Stimulated activated CD4-positive, alpha-beta T cell treated with anti-CD3 and anti-CD28 coated beads, Interleukin-15, amount 100 ng/mL, for 48 hours (primary cell): ENCODE results near the gene CFAP46.

Source experiments
- DNase-seq, 2 donors: peaks; one replicate each; pipeline ENCODE4 v3.0.0-alpha.2; 2020; ENCODE audit warnings: low read depth in 2 of 2

Gene CFAP46

DNA sequence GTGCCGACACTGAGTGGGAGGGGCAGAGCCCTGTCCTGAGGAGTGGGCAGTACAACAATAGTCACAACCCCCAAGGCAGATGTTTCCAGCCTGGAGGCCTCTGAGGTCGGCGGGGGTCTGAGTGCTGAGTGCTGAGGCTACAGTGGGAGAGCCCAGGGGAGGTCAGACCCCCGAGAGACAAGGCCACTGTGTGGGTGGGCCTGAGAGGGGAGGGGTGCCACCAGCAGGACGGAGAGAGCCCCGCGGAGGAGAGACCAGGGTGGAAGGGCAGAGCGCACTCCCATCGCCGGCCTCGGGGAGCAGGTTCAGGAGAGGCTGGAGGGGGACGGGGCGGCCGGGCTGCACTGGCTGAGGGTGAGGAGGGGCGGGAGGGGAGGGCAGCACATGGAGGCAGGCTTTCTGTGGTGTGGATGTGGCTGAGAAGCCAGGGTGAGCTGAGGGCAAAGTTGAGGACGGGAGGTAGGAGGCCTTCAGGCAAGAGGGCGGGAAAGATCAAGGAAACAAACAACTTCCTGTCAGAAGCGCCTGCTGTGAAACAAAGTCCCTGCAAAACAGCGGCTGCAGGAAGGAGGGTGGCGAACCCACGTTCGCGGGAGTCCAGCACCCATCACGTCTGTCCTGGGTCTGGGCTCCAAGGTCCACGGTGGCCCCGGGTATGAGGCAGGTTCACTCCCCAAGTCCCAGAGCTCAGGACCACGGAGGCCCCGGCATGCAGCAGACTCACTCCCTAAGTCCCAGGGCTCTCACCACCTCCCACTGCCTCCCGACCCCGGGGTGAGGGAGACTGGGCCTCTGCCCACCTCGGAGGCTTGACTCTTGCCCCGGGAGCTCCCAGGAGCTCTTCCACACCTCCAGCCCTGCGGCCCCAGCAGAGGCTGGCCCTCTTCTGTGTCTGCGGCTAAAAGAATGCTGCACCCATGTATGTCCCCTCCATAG, 79.6 kb downstream of the CFAP46 start:
- no peak for DNase-seq

DNA sequence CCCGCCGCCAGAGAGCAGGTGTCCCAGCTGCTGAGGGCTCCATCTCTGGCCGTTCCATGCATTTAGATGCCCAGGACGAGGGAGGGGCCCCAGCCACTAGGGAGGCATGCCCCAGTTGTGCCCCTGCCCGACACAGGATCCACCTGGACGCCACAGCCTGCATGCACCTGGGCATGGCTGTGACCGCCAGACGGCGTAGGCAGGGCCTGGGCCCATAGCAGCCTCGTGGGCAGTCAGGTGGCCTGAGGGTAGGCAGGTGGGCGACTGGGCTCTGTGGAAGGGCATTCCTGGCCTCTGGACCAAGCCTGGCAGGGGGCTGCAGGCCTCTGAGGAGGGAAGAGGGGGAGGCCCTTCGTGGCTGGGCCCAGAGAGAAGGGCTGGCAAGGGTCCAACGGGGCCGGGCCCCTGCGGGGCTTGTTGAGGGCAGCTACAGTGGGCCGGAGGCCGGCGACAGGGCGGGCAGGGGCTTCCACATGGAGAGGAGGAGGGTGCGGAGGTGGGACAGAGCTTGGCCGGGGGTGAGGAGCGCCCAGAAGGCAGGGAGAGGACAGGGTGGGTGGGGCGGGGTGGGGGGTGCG, 80.4 kb downstream of the CFAP46 start:
- DNase-seq, result no peak

DNA sequence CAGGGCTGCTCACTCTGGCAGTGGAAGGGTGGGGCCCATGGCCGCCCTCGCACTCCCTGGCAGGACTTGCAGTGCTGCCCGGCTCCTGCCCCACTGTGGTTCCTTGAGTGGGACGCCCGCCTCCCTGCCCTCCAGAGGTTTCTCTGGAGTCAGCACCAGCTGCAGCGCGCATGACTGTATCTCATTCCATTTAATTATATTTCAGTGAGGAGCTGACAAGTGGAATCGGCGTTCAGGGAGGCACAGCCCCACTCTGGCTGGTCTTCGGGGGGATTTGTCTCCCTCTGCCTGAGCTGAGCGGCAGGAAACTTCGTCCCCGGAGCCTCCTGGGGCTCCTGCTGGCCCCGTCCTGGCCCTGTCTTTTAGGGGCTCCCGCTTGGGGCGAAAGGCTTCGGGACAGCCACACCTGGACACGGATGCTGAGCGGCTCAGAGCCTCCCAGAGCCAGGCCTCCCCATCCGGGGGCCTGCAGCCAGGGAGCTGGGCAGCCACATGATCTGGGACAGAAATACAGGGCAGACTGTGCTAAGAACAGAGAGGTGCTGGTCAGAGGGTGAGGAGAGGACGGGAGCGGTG, 81.2 kb downstream of the CFAP46 start:
- no peak for DNase-seq

DNA sequence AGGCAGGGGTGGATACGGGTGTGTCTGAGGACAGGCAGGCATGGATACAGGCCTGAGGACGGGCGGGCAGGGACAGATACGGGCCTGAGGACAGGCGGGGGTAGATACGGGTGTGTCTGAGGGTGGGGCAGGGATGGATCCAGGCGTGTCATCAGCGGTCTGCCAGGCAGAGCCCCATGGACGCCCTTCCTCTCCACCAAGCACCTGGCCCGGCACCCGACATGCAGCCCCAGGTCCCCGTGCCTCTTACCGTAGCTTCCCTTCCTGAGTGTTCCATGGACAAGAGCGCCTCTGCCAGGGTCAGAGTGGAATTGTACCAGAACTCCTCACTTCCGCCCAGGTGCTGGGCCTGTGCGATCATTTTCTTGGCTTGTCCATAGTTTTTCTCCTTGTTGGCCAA, 81.8 kb downstream of the CFAP46 start:
- DNase-seq, result no peak

DNA sequence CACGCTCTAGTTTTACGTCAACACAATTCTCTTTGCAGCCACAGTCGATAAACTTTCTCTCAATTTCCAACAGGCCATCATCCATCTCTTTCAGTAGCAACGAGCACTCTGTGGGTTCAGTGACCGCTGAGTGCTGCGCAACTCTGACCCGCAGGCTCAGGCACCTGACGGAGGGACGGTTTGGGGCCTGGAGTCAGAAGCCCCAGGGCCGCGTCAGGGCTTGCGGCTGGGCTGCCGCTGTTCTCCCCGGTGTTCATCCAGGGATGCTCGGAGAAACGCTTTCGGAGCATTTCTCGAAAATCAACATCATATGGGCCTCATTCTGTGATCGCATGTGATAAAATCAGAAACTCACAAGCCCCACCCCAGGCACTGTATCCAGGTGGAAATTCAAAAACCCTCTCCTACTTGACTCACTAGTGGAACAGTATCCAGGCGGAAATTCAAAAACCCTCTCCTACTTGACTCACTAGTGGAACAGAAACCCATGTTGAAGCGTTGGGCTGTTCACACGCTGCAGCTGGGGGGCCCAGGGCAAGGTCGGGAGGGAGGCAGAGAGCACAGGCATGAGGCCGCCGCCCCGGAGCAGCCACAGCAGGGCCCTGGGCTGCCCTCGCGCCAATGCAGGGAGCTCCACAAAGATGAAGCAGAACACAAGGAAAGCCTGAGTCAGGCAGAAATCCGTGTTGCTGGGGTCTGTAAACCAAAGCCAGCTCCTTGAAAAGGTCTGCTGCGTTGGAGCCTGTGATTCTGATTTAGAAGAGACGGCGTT, 83.1 kb downstream of the CFAP46 start:
- no peak for DNase-seq

DNA sequence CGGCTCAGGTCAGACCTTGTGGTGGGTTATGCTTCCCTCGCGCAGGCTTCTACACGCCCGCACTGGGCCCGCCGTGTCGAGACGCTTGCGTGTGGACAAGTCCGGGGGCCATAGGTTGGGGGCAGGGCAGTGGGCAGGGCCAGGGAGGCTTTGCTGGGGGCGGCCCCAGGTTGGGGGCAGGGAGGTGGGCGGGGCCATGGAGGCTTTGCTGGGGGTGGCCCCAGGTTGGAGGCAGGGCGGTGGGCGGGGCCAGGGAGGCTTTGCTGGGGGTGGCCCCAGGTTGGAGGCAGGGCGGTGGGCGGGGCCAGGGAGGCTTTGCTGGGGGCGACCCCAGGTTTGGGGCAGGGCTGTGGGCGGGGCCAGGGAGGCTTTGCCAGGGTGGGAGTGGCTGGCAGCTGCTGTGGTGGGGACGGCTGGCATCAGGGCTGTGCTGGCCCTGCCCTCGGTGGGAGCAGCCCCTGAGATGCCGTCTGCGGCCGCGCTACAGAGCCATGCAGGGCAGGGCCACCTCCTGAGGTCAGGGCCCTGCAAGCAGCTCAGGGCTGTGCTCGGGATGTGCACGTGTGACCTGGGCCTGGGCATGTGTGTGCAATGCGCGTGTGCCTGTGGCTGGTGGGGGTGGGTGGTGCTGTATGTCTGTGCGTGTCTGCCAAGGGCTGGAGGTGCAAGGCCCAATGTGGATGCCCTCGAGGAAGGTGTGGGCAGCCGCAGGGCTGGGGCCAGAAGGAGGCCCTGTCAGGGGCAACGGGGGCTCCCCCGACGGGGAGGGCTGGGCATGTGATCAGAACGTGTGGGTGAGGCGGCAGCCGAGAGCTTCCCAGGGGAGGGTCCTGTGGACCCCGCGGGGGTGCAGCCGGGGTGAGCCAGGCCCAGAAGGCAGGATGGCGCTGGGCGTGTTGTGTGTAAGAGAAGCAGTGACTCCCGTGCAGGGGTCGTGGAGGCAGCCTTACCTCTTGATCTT, 84.0 kb downstream of the CFAP46 start:
- no peak for DNase-seq

DNA sequence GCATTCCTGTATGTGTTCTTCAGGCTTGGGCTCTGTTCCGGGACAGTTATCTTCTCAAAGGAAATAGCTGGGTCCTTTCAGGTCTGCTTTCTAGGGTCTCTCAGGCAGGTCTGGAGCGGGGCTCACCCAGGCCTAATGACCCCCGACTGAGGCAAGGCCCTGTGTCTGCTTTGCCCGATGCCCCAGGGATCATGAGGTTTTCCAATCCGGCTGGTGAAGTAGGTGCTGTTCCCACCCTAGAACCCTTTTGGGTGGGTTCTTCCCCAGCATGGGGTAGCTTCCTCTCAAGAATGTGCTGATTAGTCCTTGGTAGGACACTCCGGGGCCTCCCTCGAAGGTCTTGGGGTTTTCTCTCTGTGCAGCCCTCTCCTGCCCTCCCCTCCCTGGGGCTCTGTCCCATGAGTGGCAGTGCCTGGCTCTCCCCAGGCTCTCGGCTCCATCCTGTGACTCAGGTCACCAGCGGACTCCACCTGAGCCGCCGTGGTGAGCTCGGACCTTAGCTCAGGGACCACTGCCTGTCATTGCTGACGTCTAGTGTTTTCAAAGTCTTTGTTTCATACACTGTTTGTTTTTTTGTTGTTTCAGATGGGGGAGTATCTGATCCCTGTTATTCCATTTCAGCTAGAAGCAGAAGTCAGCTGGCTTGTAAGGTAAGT, 85.4 kb downstream of the CFAP46 start:
- no peak for DNase-seq

DNA sequence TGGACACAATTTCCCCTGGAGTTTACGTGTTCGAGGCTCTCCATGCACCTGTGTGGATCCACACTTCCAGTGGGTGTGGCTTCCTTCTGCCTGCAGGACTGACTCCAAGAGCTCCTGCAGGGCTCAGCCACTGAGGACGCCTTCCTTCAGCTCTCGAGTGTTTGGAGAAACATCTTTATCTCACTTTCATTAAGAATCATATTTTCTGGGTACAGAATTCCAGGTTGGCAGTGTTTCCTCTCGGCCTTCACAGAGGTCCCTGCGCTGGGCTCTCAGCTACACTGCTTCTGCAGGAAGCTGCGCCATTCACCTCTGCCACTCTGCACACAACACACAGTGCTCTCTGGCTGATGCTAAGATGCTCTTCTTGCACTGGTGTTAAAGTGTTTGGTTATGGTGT, 86.5 kb downstream of the CFAP46 start:
- DNase-seq, result no peak

DNA sequence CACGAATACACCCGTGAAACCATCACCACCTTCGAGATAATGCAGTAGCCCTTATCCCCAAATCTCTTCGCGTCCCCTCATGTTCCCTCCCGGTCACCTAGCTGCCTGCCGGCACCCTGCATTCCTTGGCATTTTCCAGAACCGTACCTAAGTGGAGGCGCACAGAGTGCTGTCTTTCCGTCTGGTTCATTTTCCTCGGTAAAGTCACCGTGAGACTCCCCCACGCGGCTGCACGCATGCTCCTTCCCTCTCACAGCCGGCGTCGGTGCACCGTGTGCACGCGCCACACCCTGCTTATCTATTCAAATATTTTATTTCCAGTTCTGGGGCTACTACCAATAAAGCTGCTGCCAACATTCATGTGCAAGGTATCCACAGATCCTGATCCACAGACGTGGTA, 90.9 kb downstream of the CFAP46 start:
- no peak for DNase-seq

DNA sequence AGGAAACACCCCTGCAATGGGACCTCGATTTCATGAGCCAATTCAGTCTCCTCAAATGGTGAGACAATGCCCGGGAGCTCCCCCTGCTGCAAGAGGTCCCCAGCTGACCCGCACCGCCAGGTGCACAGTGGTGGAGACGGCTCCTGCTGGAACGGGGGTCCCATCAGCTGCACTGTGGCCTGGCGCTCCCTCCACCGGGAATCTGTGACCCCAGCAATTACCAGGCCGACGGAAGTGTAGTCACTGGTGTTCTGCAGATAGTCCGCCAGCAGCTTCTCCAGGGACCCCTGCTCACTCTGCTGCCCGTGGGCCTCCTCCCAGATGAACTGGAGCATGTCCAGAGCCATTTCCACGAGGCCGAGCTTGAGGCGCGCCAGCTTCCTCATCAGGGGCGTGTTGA, 91.5 kb downstream of the CFAP46 start:
- DNase-seq, result no peak

DNA sequence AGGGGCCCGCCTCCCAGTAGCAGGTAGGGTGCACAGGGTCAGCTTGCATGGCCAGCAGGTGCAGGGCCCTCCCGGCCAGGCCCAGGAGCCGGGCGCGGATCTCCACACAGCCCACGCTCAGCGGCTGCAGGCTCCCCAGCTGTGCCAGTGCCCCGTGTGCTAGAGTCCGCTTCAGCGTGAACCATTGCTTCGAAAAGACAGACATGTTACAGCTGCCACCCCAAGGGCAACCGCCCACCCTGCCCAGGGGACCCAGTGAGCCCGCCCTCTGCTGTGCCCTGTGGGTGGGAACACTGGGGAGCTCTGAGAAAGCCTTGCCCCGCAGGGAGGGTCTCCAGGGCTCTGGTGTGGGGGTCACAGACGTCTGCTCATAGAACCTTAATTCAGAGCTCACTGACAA, 92.1 kb downstream of the CFAP46 start:
- no peak for DNase-seq

DNA sequence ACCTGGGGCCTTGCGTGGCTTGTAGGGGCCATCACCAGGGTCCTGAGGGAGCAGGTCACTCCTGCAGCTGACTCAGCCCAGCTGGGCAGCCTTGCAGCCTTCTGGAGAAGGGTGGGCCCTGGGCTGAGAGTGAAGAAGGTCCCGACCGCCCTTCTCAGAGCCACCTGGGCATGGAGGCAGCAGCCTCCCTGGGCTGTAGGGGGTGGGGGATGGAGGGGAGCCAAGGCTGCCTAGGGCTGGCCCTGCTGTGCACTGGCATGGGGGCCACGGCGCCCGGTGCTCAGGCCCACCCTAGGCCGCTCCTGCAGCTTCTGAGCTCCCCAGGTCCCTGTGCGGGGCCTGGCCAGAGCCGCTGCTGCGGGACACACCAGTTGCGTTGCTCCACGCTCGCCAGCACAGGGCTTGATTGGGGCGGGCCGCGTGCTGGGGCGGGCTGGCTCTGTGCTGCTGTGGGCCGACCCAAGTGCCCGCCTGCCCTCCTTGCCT, 92.8 kb downstream of the CFAP46 start:
- no peak for DNase-seq

DNA sequence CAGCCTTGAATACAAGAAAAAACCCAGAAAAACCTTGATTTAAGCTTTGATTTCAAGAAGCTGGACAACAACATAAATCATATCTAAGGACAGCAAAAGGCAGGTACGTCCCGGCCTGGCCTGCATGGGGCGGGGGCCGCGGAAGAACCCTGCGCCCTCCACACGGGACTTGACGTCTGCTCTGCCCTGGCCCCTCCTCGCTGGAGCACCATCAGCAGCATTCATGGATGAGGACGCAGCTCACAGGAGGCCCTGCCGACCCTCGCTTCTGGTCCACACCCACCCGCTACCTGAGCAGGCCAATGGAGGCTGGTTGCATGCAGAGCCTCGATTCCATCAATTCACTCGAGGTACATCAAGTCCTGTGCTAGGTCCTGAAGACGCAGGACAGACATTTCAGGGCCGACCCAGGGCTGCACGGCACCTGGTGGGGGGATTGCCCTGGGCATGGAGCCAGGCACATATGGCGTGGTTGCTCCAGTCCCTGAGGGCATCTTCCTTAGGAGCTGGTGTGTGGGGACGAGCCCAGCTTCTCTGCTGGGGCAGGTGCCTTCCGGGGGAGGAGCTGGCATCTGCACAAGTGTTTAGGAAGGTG, 93.3 kb downstream of the CFAP46 start:
- DNase-seq, result no peak

DNA sequence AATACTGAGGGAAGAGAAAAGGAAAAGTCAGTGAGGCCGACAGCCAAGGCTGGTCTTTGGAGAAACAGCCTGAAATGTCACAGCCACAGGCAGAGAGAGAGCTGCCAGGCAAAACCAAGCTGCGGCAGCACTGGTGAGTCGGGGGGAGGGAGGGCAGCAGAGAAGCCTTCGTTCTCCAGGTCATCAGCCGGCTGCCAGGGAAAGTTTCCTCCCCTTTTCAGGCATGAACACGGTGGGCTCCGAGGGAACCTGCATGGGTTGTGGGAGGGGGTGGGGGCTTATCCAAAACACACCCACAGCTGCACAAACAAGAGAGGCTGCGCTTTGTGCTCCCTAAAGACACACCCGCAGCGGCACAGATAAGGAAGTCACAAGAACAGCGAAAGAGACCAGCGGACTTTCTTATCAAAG, 94.1 kb downstream of the CFAP46 start:
- DNase-seq, result no peak

DNA sequence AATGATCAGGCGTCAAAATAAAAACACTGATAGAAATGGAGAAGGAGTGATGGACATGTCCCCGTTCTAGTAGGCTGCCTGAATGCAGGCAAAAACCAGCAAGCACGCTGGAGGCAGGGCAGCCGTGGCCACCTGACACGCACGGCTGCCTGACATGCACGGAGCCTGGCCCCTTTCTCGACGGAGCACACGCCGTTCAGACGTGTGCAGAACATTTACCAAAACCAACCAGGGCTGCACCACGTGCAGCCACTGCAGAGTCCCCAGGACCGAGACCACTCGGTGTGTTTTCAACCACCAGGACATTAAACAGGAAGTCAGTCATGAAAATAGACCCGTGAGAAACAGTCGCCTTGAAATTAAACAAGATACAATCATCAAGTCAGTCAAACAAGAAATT, 94.5 kb downstream of the CFAP46 start:
- DNase-seq, result no peak

DNA sequence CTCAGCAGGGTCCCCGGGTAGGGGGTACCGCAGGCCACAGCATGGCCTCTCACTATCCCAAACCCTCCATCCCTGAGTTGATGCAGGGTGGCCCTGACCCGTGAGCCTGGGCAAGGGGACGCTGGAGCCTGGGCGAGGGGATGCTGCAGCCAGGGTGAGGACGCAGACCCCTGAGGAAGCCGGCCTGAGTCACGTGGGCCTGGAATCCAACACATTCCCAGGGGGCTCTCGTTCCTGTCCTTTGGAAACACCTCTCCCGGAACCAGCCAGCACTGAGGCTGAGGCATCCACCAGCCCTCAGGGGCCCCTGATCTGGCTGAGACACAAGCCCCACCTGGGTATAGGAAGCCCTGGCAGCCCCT, 95.0 kb downstream of the CFAP46 start:
- no peak for DNase-seq

DNA sequence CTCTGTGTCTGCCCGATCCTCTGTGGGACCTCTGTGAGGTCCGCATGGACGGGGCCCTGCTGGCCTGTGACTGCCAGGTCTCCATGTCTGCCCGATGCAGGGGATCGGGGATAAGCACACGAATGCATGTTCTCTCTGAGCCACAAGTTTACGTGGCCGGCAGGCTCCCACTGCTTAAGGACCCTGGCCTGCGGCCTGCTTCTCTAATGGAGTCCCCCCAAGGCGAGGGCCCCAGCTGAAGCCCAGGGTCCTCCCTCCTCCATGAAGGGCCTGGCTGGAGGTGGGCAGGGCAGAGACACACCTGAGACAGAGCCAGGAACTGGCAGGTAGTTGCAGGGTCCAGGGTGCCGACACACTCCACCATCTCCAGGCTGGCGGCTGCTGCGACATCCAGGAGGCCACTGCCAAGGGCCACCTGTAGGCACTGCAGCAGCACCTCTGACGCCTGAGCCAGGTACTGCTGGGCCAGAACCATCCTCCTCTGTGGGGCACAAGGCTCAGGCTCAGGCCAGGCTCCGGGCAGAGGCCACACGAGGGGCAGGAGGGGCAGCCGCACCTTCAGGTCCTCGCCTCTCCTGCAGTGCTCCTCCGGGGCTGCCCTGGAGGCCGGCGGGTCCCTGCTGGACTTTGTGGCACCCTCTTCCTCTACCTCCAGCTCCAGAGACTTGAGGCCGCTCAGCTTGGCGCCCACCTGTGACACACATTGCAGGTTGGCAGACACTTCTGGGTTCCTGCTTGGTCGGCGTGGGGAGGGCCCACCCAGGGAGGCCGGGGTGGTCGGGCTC, 95.5 kb downstream of the CFAP46 start:
- DNase-seq, result no peak

DNA sequence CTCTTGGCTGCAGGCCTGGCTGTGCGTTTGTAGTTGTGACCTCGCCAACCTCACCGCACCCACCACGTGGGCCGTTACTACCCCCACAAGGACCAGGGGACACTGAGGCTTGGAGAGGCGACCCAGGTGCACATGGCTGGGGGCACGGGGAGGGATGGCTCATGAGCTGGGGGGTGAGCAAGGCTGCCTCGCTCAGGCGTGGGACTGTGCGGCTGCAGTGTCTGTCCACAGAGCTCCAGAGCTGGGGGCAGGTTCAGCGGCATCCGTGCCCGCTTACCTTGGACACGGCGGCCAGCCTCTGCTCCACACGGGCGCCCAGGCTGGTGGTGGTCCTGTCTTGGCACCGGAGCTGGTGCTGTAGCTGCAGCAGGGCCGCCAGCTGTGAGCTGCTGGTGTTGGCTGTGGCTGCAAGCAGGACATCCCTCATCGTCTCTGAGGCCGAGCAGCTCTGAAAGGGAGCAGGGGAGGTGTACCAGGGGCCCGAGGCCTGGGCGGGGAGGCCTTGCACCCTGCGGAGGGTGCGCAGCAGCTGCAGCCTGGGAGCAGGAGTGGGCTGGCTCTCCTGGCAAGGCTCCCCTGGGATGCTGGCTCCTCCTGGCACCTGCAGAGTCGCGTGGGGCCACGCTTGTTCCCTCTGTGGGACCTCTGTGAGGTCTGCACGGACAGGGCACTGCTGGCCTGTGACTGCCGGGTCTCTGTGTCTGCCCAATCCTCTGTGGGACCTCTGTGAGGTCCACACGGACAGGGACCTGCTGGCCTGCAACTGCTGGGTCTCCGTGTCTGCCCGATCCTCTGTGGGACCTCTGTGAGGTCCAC, 96.4 kb downstream of the CFAP46 start:
- no peak for DNase-seq
